Hepatocyte (in vitro differentiated cells): ENCODE measurements around the gene LRMDA.
"Not testable (repeated sequence)": the region's sequence is repeated elsewhere in the genome, so short reads cannot be mapped to it uniquely, and the experiment has no call there.

Experiments
- CTCF ChIP-seq: fragments of 200-600 bp; sonication (generic); IDR thresholded peaks from 2 replicates; pipeline ENCODE4 v1.5.1; 2016; ENCODE audit warnings: antibody characterized with exemption, mild to moderate bottlenecking; ENCODE audit not compliant: poor library complexity
- EZH2 ChIP-seq: fragments of 200-600 bp; sonication (generic); IDR thresholded peaks from 2 replicates; pipeline ENCODE4 v1.6.1; 2016; ENCODE audit warnings: antibody characterized with exemption, mild to moderate bottlenecking, borderline replicate concordance
- EZH2phosphoT487 ChIP-seq: fragments of 200-600 bp; sonication (generic); IDR thresholded peaks from one replicate; pipeline ENCODE4 v1.6.1; 2018; ENCODE audit warnings: antibody characterized with exemption, mild to moderate bottlenecking, low read depth, moderate library complexity; ENCODE audit not compliant: unreplicated experiment, severe bottlenecking

- not testable (repeated sequence) for TF ChIP-seq CTCF, EZH2, EZH2phosphoT487
These were observed 629.6 kb downstream of the LRMDA start for GRCh38 chr10:76060993-76061392.
